GM23338 (cell line): ENCODE results near the gene CEND1. TPM values are rescaled to one million over a fixed set of nuclear protein-coding genes. Genes with fewer than 3 reads are reported as not detected.

Experiments used
- ATAC-seq: fragments of 200-7000 bp; cut with Tn5 transposase; 3 replicates; pipeline ENCODE4 v1.9.1; 2020
- DNase-seq: peaks from one replicate; pipeline ENCODE4 v3.0.0-alpha.2; 2015; ENCODE audit warnings: low spot score
- H2AFZ ChIP-seq: fragments of 200-600 bp; sonication (generic); 2 replicates; pipeline ENCODE4 v1.8.0; 2016; ENCODE audit warnings: antibody characterized with exemption, mild to moderate bottlenecking, moderate library complexity
- H3F3A ChIP-seq: fragments of 200-600 bp; sonication (generic); replicated peaks from 2 replicates; pipeline ENCODE4 v1.8.0; 2017; ENCODE audit warnings: antibody characterized with exemption, mixed run types, low read depth
- H3K27ac ChIP-seq: fragments of 200-600 bp; sonication (generic); 2 replicates; pipeline ENCODE4 v1.6.1; 2016; ENCODE audit warnings: low read depth
- H3K27me3 ChIP-seq: fragments of 200-600 bp; sonication (generic); 2 replicates; pipeline ENCODE4 v1.8.0; 2016; ENCODE audit warnings: mild to moderate bottlenecking, mixed run types, moderate library complexity; ENCODE audit not compliant: insufficient read depth
- H3K36me3 ChIP-seq: fragments of 200-600 bp; sonication (generic); 2 replicates; pipeline ENCODE4 v1.8.0; 2016; ENCODE audit warnings: mild to moderate bottlenecking; ENCODE audit not compliant: insufficient read depth
- H3K4me1 ChIP-seq: fragments of 200-600 bp; sonication (generic); 2 replicates; pipeline ENCODE4 v1.8.0; 2016; ENCODE audit warnings: mild to moderate bottlenecking, moderate library complexity; ENCODE audit not compliant: insufficient read depth
- H3K4me2 ChIP-seq: fragments of 200-600 bp; sonication (generic); 2 replicates; pipeline ENCODE4 v1.7.1; 2017; ENCODE audit warnings: mixed run types
- H3K4me3 ChIP-seq: fragments of 200-600 bp; sonication (generic); 2 replicates; pipeline ENCODE4 v1.6.1; 2016; ENCODE audit warnings: mixed run types
- H3K79me2 ChIP-seq: fragments of 200-600 bp; sonication (generic); replicated peaks from 2 replicates; pipeline ENCODE4 v1.8.0; 2017; ENCODE audit warnings: mild to moderate bottlenecking; ENCODE audit not compliant: insufficient read depth
- H3K9me2 ChIP-seq: fragments of 200-600 bp; sonication (generic); 2 replicates; pipeline ENCODE4 v1.8.0; 2017; ENCODE audit not compliant: insufficient read depth
- H4K20me1 ChIP-seq: fragments of 200-600 bp; sonication (generic); replicated peaks from 2 replicates; pipeline ENCODE4 v1.8.0; 2017; ENCODE audit warnings: mild to moderate bottlenecking; ENCODE audit not compliant: insufficient read depth
- H3K27ac Mint-ChIP-seq: 2 replicates; pipeline ENCODE4 v1.8.0; 2020; ENCODE audit warnings: inconsistent platforms, mild to moderate bottlenecking, moderate library complexity, mixed read lengths
- H3K27me3 Mint-ChIP-seq: 3 replicates; pipeline ENCODE4 v1.8.0; 2022; ENCODE audit warnings: low read depth, mild to moderate bottlenecking, moderate library complexity, mixed read lengths, inconsistent platforms; ENCODE audit not compliant: insufficient read depth, poor library complexity
- H3K36me3 Mint-ChIP-seq: 3 replicates; pipeline ENCODE4 v1.8.0; 2021; ENCODE audit warnings: low read depth, mild to moderate bottlenecking, inconsistent platforms, moderate library complexity, mixed read lengths
- H3K4me1 Mint-ChIP-seq: 3 replicates; pipeline ENCODE4 v1.8.0; 2020; ENCODE audit warnings: mild to moderate bottlenecking, inconsistent platforms, mixed read lengths
- H3K4me3 Mint-ChIP-seq: 3 replicates; pipeline ENCODE4 v1.8.0; 2021; ENCODE audit warnings: moderate library complexity, mild to moderate bottlenecking, inconsistent platforms, mixed read lengths
- H3K9me3 Mint-ChIP-seq: 3 replicates; pipeline ENCODE4 v1.8.0; 2020; ENCODE audit warnings: moderate library complexity, mild to moderate bottlenecking, inconsistent platforms, mixed read lengths
- JUNB ChIP-seq: IDR thresholded peaks from one replicate; pipeline ENCODE4 v1.6.1; 2016; ENCODE audit warnings: antibody characterized with exemption; ENCODE audit not compliant: unreplicated experiment
- POLR2AphosphoS5 ChIP-seq: IDR thresholded peaks from 2 replicates; pipeline ENCODE4 v1.6.1; 2016; ENCODE audit warnings: antibody characterized with exemption, low read depth
- STAT1 ChIP-seq: IDR thresholded peaks from one replicate; pipeline ENCODE4 v1.6.1; 2016; ENCODE audit warnings: antibody characterized with exemption; ENCODE audit not compliant: unreplicated experiment
- ZNF114 ChIP-seq: fragments of 250-450 bp; sonication (Bioruptor Pico); IDR thresholded peaks from 2 replicates; pipeline ENCODE4 v1.5.0; 2020; ENCODE audit warnings: mild to moderate bottlenecking, moderate library complexity
- ZNF331 ChIP-seq: fragments of 250-450 bp; sonication (Bioruptor Pico); IDR thresholded peaks from 2 replicates; pipeline ENCODE4 v1.5.0; 2020; ENCODE audit warnings: low read depth, mild to moderate bottlenecking, moderate library complexity
- polyA plus RNA-seq: library from polyadenylated mRNA; unstranded; fragments of >200 nt; fragmentation: Nextera tagmentation; extraction: Ambion mirVana; gene quantifications from 2 replicates; pipeline ENCODE4 v1.2.1, GENCODE V29; 2016
- total RNA-seq: library from RNA; depleted of rRNA; stranded (reverse); fragments of >200 nt; shearing (Covaris generic); gene quantifications from 2 replicates; pipeline ENCODE4 v1.2.3, GENCODE V29; 2014
- TF ChIP-seq, protein P1 (sequence below): fragments of 250-450 bp; sonication (Bioruptor Pico); IDR thresholded peaks from 2 replicates; pipeline ENCODE4 v1.5.0; 2020; ENCODE audit warnings: mild to moderate bottlenecking, moderate library complexity
- TF ChIP-seq, protein P2 (sequence below): IDR thresholded peaks from 2 replicates; pipeline ENCODE4 v1.6.1; 2016; ENCODE audit warnings: antibody characterized with exemption
- TF ChIP-seq, protein P3 (sequence below), 2 experiments: fragments of 200-600 bp in 1 of 2; sonication (generic) in 1 of 2; conservative IDR thresholded peaks; 2 replicates each; pipeline versions ENCODE4 v1.5.1 to v1.6.1; 2016 to 2017; ENCODE audit warnings: antibody characterized with exemption in 2 of 2, low read depth in 2 of 2, mild to moderate bottlenecking in 2 of 2, moderate library complexity in 1 of 2

The CEND1 gene
- total and polyA plus RNA-seq, 2 experiments from 2014 or later = 4.8 to 5.5 TPM

DNA sequence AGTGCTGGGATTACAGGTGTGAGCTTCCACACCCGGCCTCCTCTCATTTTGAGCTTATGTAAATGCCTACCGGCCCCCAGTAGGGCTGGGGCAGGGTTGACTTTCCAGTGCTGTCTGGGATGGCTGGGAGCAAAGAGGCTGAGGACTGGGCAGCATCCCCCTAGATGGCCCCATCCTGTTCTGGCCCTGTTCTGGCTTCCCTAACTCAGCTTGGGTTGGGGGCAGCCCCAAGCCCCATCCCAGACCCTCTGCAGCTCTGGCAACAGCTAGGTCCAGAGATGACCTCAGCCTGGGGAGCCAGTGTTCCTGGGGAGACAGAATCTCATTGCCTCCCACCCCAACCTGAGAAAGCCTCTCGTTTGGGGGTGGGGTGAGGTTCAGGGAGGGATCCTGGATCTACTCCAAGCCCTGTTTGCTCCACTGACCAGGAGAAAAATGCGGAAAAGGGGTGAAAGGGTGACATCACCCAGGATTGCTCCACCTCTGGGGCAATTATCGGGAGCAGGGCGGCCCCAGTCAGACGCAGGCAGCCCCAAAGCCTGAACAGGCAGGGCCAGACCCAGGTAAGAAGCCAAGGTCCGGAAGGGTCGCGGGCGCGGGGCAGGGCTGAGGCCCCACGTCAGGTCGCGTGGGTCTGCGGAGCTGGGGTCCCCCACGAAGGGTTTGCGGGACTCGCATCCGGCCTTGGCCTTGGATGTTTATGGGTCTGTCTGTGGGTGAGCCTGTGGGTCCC lies 28.7 kb upstream of the CEND1 start, which contains the start of gene PNPLA2 (continued):
- TF ChIP-seq, protein P1, sequence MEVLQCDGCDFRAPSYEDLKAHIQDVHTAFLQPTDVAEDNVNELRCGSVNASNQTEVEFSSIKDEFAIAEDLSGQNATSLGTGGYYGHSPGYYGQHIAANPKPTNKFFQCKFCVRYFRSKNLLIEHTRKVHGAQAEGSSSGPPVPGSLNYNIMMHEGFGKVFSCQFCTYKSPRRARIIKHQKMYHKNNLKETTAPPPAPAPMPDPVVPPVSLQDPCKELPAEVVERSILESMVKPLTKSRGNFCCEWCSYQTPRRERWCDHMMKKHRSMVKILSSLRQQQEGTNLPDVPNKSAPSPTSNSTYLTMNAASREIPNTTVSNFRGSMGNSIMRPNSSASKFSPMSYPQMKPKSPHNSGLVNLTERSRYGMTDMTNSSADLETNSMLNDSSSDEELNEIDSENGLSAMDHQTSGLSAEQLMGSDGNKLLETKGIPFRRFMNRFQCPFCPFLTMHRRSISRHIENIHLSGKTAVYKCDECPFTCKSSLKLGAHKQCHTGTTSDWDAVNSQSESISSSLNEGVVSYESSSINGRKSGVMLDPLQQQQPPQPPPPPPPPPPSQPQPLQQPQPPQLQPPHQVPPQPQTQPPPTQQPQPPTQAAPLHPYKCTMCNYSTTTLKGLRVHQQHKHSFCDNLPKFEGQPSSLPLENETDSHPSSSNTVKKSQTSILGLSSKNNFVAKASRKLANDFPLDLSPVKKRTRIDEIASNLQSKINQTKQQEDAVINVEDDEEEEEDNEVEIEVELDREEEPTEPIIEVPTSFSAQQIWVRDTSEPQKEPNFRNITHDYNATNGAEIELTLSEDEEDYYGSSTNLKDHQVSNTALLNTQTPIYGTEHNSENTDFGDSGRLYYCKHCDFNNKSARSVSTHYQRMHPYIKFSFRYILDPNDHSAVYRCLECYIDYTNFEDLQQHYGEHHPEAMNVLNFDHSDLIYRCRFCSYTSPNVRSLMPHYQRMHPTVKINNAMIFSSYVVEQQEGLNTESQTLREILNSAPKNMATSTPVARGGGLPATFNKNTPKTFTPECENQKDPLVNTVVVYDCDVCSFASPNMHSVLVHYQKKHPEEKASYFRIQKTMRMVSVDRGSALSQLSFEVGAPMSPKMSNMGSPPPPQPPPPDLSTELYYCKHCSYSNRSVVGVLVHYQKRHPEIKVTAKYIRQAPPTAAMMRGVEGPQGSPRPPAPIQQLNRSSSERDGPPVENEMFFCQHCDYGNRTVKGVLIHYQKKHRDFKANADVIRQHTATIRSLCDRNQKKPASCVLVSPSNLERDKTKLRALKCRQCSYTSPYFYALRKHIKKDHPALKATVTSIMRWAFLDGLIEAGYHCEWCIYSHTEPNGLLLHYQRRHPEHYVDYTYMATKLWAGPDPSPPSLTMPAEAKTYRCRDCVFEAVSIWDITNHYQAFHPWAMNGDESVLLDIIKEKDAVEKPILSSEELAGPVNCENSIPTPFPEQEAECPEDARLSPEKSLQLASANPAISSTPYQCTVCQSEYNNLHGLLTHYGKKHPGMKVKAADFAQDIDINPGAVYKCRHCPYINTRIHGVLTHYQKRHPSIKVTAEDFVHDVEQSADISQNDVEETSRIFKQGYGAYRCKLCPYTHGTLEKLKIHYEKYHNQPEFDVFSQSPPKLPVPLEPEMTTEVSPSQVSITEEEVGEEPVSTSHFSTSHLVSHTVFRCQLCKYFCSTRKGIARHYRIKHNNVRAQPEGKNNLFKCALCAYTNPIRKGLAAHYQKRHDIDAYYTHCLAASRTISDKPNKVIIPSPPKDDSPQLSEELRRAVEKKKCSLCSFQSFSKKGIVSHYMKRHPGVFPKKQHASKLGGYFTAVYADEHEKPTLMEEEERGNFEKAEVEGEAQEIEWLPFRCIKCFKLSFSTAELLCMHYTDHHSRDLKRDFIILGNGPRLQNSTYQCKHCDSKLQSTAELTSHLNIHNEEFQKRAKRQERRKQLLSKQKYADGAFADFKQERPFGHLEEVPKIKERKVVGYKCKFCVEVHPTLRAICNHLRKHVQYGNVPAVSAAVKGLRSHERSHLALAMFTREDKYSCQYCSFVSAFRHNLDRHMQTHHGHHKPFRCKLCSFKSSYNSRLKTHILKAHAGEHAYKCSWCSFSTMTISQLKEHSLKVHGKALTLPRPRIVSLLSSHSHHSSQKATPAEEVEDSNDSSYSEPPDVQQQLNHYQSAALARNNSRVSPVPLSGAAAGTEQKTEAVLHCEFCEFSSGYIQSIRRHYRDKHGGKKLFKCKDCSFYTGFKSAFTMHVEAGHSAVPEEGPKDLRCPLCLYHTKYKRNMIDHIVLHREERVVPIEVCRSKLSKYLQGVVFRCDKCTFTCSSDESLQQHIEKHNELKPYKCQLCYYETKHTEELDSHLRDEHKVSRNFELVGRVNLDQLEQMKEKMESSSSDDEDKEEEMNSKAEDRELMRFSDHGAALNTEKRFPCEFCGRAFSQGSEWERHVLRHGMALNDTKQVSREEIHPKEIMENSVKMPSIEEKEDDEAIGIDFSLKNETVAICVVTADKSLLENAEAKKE = no peak
- TF ChIP-seq, protein P2, sequence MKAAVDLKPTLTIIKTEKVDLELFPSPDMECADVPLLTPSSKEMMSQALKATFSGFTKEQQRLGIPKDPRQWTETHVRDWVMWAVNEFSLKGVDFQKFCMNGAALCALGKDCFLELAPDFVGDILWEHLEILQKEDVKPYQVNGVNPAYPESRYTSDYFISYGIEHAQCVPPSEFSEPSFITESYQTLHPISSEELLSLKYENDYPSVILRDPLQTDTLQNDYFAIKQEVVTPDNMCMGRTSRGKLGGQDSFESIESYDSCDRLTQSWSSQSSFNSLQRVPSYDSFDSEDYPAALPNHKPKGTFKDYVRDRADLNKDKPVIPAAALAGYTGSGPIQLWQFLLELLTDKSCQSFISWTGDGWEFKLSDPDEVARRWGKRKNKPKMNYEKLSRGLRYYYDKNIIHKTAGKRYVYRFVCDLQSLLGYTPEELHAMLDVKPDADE = no peak
- TF ChIP-seq ZNF331 (CRISPR knock-in tag) = no peak
- TF ChIP-seq, protein P3, sequence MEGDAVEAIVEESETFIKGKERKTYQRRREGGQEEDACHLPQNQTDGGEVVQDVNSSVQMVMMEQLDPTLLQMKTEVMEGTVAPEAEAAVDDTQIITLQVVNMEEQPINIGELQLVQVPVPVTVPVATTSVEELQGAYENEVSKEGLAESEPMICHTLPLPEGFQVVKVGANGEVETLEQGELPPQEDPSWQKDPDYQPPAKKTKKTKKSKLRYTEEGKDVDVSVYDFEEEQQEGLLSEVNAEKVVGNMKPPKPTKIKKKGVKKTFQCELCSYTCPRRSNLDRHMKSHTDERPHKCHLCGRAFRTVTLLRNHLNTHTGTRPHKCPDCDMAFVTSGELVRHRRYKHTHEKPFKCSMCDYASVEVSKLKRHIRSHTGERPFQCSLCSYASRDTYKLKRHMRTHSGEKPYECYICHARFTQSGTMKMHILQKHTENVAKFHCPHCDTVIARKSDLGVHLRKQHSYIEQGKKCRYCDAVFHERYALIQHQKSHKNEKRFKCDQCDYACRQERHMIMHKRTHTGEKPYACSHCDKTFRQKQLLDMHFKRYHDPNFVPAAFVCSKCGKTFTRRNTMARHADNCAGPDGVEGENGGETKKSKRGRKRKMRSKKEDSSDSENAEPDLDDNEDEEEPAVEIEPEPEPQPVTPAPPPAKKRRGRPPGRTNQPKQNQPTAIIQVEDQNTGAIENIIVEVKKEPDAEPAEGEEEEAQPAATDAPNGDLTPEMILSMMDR (conservative IDR thresholded peaks at IDR 0.05; ENCODE audit: low read depth in 2 of 2) = no peak

DNA sequence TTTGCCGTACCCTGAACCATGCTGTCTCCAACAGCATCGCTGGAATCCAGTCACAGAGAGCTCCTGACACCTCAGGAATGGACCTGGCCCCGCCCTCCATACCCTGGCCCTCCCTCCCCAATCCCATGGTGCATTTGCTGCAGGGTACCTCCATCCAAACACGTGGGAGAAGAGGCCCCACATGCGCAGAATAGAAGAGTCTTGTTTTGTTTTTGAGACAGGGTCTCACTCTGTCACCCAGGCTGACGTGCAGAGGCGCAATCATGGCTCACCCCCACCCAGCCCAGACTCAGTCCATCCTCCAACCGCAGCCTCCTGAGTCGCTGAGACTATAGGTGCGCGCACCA lies 26.5 kb upstream of the CEND1 start:
- ATAC-seq = peak; percentile 2; the same call in 2 of the 3 replicates
- Mint-ChIP-seq H3K4me1 (peaks cover 17% of the 10 kb centered on the region), H3K27me3 (peaks cover 25% of the 10 kb centered on the region), H3K36me3 (peaks cover 33% of the 10 kb centered on the region), H3K27ac (no peak overlapping the region), H3K4me3 (no peak overlapping the region), H3K9me3 (0 out of 3 replicates have a peak, but pooled peaks cover 1% of the 10 kb centered on the region)
- peaks cover 11% of the 10 kb centered on the region; the same call in 1 of the 2 replicates for H3K4me1 ChIP-seq
- peaks cover 9% of the 10 kb centered on the region for H3K79me2 ChIP-seq
- no peak overlapping the region for H3K4me3 ChIP-seq
- no peak overlapping the region for H3K4me2 ChIP-seq
- H3K36me3 ChIP-seq = peaks cover 17% of the 10 kb centered on the region
- no peak overlapping the region for H3K27ac ChIP-seq
- peaks cover 34% of the 10 kb centered on the region for H3F3A ChIP-seq
- H2AFZ ChIP-seq = no peak overlapping the region
- H3K9me2 ChIP-seq = no peaks in the 10 kb centered on the region
- H4K20me1 ChIP-seq = peaks cover 18% of the 10 kb centered on the region
- peak; percentile 73 for DNase-seq
- H3K27me3 ChIP-seq = no peaks in the 10 kb centered on the region
- TF ChIP-seq POLR2AphosphoS5 (no peak), ZNF114 (CRISPR knock-in tag) (no peak), JUNB (no peak), STAT1 (no peak)
- TF ChIP-seq, protein P3 (conservative IDR thresholded peaks at IDR 0.05; ENCODE audit: low read depth in 2 of 2) = no peak
